HCT116 (cell line): Measurements from ENCODE around the gene PRICKLE3. TPM values are rescaled to one million over a fixed set of nuclear protein-coding genes. Genes with fewer than 3 reads are reported as not detected.

Experiments used
- ATAC-seq: fragments of 200-7000 bp; cut with Tn5 transposase; 2 replicates; pipeline ENCODE4 v1.9.1; 2020; ENCODE audit warnings: mild to moderate bottlenecking, moderate library complexity
- BruUV-seq: library from RNA; stranded (reverse); fragments of 400-500 nt; replicated peaks from 2 replicates; lab custom pipeline; 2021; lab: Mats Ljungman, UMichigan
- CTCF ChIA-PET: fragments of 300-600 bp; sonication (Branson Sonifier 250); formaldehyde crosslinking; loops from one replicate; lab custom pipeline; 2021; ENCODE audit warnings: antibody characterized with exemption; lab: Charles Lee
- POLR2A ChIA-PET: fragments of 300-600, 350-600 bp; sonication (Branson Sonifier 250); formaldehyde crosslinking; loops from one replicate; lab custom pipeline; 2021; ENCODE audit warnings: antibody characterized with exemption; lab: Charles Lee
- RAD21 ChIA-PET, 2 experiments: fragments of 300-600 bp; sonication (Branson Sonifier 250); formaldehyde crosslinking; loops; one replicate each; lab custom pipeline; 2023; ENCODE audit warnings: low total read pairs in 2 of 2; ENCODE audit not compliant: uncharacterized antibody in 2 of 2, unreplicated experiment in 2 of 2, low non-redundant PET in 1 of 2; lab: Charles Lee
- DNase-seq: peaks from one replicate; pipeline ENCODE4 v3.0.0-alpha.2; 2010; ENCODE audit warnings: low read depth, low spot score
- H2AFZ ChIP-seq: fragments of 200-600 bp; shearing (Covaris generic), sonication (generic); 2 replicates; pipeline ENCODE4 v1.6.1; 2017; ENCODE audit warnings: low read depth, mixed run types, mixed read lengths, antibody characterized with exemption, low read length; ENCODE audit not compliant: poor library complexity, severe bottlenecking
- H3K27ac ChIP-seq: 2 replicates; pipeline ENCODE4 v1.5.1; 2012; ENCODE audit warnings: low read depth, low read length
- H3K27me3 ChIP-seq: fragments of 200-600 bp; sonication (generic); 2 replicates; pipeline ENCODE4 v1.6.1; 2016; ENCODE audit warnings: mixed run types, low read length, mixed read lengths; ENCODE audit not compliant: insufficient read depth
- H3K36me3 ChIP-seq, 2 experiments: fragments of 200-500 bp in 1 of 2; fragments of 200-600 bp in 1 of 2; sonication (Bioruptor generic) in 1 of 2; sonication (generic) in 1 of 2; 2 replicates each; pipeline versions ENCODE4 v1.5.1 to v1.6.1; 2014 to 2016; ENCODE audit warnings: low read length in 2 of 2, inconsistent platforms in 1 of 2, mixed read lengths in 1 of 2, mixed run types in 1 of 2; ENCODE audit not compliant: insufficient read depth in 2 of 2, control insufficient read depth in 1 of 2
- H3K4me1 ChIP-seq, 2 experiments: fragments of 200-600 bp in 1 of 2; sonication (generic) in 1 of 2; 2 replicates each; pipeline versions ENCODE4 v1.5.1 to v1.6.1; 2012 to 2017; ENCODE audit warnings: low read length in 2 of 2, inconsistent platforms in 1 of 2, mild to moderate bottlenecking in 1 of 2, mixed read lengths in 1 of 2, mixed run types in 1 of 2, moderate library complexity in 1 of 2; ENCODE audit not compliant: insufficient read depth in 2 of 2, control insufficient read depth in 1 of 2
- H3K4me2 ChIP-seq: fragments of 200-600 bp; sonication (generic); 2 replicates; pipeline ENCODE4 v1.6.1; 2017; ENCODE audit warnings: mixed run types, low read length, mixed read lengths
- H3K4me3 ChIP-seq, 2 experiments: fragments of 200-600 bp in 1 of 2; sonication (generic) in 1 of 2; replicated peaks in 1 of 2; 2 replicates each; pipeline ENCODE4 v1.5.1; 2011 to 2016; ENCODE audit warnings: low read length in 2 of 2, control low read depth in 1 of 2, low read depth in 1 of 2, mild to moderate bottlenecking in 1 of 2, mixed read lengths in 1 of 2, mixed run types in 1 of 2
- H3K79me2 ChIP-seq: fragments of 200-600 bp; sonication (generic); 2 replicates; pipeline ENCODE4 v1.6.1; 2017; ENCODE audit warnings: mild to moderate bottlenecking, mixed run types, low read length, moderate library complexity, mixed read lengths; ENCODE audit not compliant: insufficient read depth
- H3K9ac ChIP-seq: fragments of 200-600 bp; sonication (generic); 2 replicates; pipeline ENCODE4 v1.6.1; 2016; ENCODE audit warnings: low read length, mixed read lengths
- H3K9me2 ChIP-seq: fragments of 200-600 bp; sonication (generic), shearing (Covaris generic); 2 replicates; pipeline ENCODE4 v1.6.1; 2017; ENCODE audit warnings: mixed run types, mild to moderate bottlenecking, moderate library complexity; ENCODE audit not compliant: insufficient read depth
- H3K9me3 ChIP-seq, 2 experiments: fragments of 200-500 bp in 1 of 2; fragments of 200-600 bp in 1 of 2; sonication (Bioruptor generic) in 1 of 2; sonication (generic) in 1 of 2; 2 replicates each; pipeline ENCODE4 v1.6.1; 2014 to 2017; ENCODE audit warnings: low read length in 2 of 2, mixed read lengths in 2 of 2, inconsistent platforms in 1 of 2, low read depth in 1 of 2, mild to moderate bottlenecking in 1 of 2, mixed run types in 1 of 2, moderate library complexity in 1 of 2; ENCODE audit not compliant: control insufficient read depth in 1 of 2, insufficient read depth in 1 of 2
- H4K20me1 ChIP-seq: fragments of 200-600 bp; sonication (generic), shearing (Covaris generic); 2 replicates; pipeline ENCODE4 v1.6.1; 2017; ENCODE audit warnings: mixed run types, mild to moderate bottlenecking, moderate library complexity; ENCODE audit not compliant: insufficient read depth
- ATF3 ChIP-seq: IDR thresholded peaks from 2 replicates; pipeline ENCODE4 v1.6.1; 2012
- CBX3 ChIP-seq: IDR thresholded peaks from 2 replicates; pipeline ENCODE4 v1.6.1; 2012; ENCODE audit warnings: low read depth
- CTCF ChIP-seq, 3 experiments: fragments of 200-600 bp in 1 of 3; sonication (generic) in 1 of 3; IDR thresholded peaks in 2 of 3; conservative IDR thresholded peaks in 1 of 3; 2 replicates each; pipeline ENCODE4 v1.5.1; 2012 to 2017; ENCODE audit warnings: low read depth in 2 of 3, low read length in 2 of 3, antibody characterized with exemption in 1 of 3, borderline replicate concordance in 1 of 3, control low read depth in 1 of 3, mild to moderate bottlenecking in 1 of 3, mixed read lengths in 1 of 3, mixed run types in 1 of 3, moderate library complexity in 1 of 3; ENCODE audit not compliant: insufficient read depth in 1 of 3
- EGR1 ChIP-seq: IDR thresholded peaks from 2 replicates; pipeline ENCODE4 v1.6.1; 2012; ENCODE audit warnings: low read depth
- ELF1 ChIP-seq: IDR thresholded peaks from 2 replicates; pipeline ENCODE4 v1.6.1; 2012; ENCODE audit warnings: low read depth, borderline replicate concordance
- EZH2 ChIP-seq: fragments of 200-600 bp; sonication (generic); IDR thresholded peaks from 2 replicates; pipeline ENCODE4 v1.6.1; 2017; ENCODE audit warnings: antibody characterized with exemption, mixed run types
- FOSL1 ChIP-seq: IDR thresholded peaks from 2 replicates; pipeline ENCODE4 v1.6.1; 2012; ENCODE audit warnings: low read depth
- JUND ChIP-seq: IDR thresholded peaks from 2 replicates; pipeline ENCODE4 v1.6.1; 2012
- POLR2A ChIP-seq: IDR thresholded peaks from 2 replicates; pipeline ENCODE4 v1.7.0; 2011; ENCODE audit warnings: borderline replicate concordance; ENCODE audit not compliant: insufficient read depth, insufficient read length; ENCODE audit errors: extremely low read depth
- POLR2AphosphoS5 ChIP-seq: IDR thresholded peaks from 2 replicates; pipeline ENCODE4 v1.6.1; 2011; ENCODE audit warnings: mild to moderate bottlenecking, low read depth, low read length, moderate library complexity
- REST ChIP-seq: IDR thresholded peaks from 2 replicates; pipeline ENCODE4 v1.6.1; 2012; ENCODE audit warnings: low read depth
- SIN3A ChIP-seq: IDR thresholded peaks from 2 replicates; pipeline ENCODE4 v1.6.1; 2012; ENCODE audit warnings: low read depth
- SRF ChIP-seq: IDR thresholded peaks from 2 replicates; pipeline ENCODE4 v1.6.1; 2012; ENCODE audit warnings: low read depth
- TCF7L2 ChIP-seq: IDR thresholded peaks from 2 replicates; pipeline ENCODE4 v1.7.0; 2011; ENCODE audit warnings: borderline replicate concordance, inconsistent platforms; ENCODE audit not compliant: insufficient read depth, insufficient read length; ENCODE audit errors: extremely low read depth
- YY1 ChIP-seq: IDR thresholded peaks from 2 replicates; pipeline ENCODE4 v1.6.1; 2011; ENCODE audit warnings: low read length, low read depth, moderate library complexity, mild to moderate bottlenecking; ENCODE audit not compliant: insufficient replicate concordance; ENCODE audit errors: extremely low read depth
- ZFX ChIP-seq: fragments of 450-650 bp; IDR thresholded peaks from 2 replicates; pipeline ENCODE4 v1.6.1; 2017
- intact Hi-C: fragments of 100-400 bp; cut with micrococcal nuclease; formaldehyde crosslinking; loops from 2 replicates; pipeline ENCODE4 v1.10.0; 2022
- total RNA-seq: library from RNA; stranded (reverse); gene quantifications from one replicate; pipeline ENCODE4 v1.2.1, GENCODE V29; 2021; ENCODE audit not compliant: unreplicated experiment

The PRICKLE3 gene
- total RNA-seq, 1 experiment from 2014 or later, result 27.8 TPM

GRCh38 chrX:49226946-49227345 lies 40.8 kb upstream of the PRICKLE3 start:
- CTCF ChIA-PET, result no interaction called here
- Histone ChIP-seq H3K9me3 (no peaks in the 10 kb centered on the region), H3K4me3 (no peak overlapping the region), H4K20me1 (no peaks in the 10 kb centered on the region), H3K4me1 (no peaks in the 10 kb centered on the region), H3K9me2 (no peaks in the 10 kb centered on the region), H2AFZ (no peak overlapping the region), H3K4me2 (no peak overlapping the region), H3K27ac (no peak overlapping the region), H3K79me2 (no peaks in the 10 kb centered on the region), H3K27me3 (no peaks in the 10 kb centered on the region), H3K9ac (no peak overlapping the region), H3K36me3 (no peaks in the 10 kb centered on the region)
- TF ChIP-seq ATF3 (no peak), SIN3A (no peak), POLR2A (no peak), CBX3 (no peak), FOSL1 (no peak), REST (no peak), POLR2AphosphoS5 (no peak), JUND (no peak), YY1 (no peak), ELF1 (no peak), SRF (no peak), EGR1 (no peak), CTCF (IDR thresholded peaks at IDR 0.05 in 2 of 3, conservative IDR thresholded peaks at IDR 0.05 in 1 of 3; ENCODE audit: borderline replicate concordance in 1 of 3, insufficient read depth in 1 of 3, low read depth in 2 of 3, low read length in 2 of 3) (no peak), EZH2 (no peak), TCF7L2 (no peak), ZFX (no peak)
- no peak for DNase-seq
- POLR2A ChIA-PET, result interaction anchor here (0.9 kb wide), 1 partner anchor 36 kb away, joined by 3 read pairs; no protein-coding TSS in a partner anchor
- intact Hi-C loops, result no loop called here
- RAD21 ChIA-PET, result no interaction called here
- no peak for ATAC-seq
- no TSS peak for BruUV-seq
